ENCODE data around the gene SBF2.
"Not testable (repeated sequence)": the region's sequence is repeated elsewhere in the genome, so short reads cannot be mapped to it uniquely, and the experiment has no call there.

Gene SBF2

GRCh38 chr11:10162222-10162621 is 131.8 kb downstream of the SBF2 start:
- no peak for DNase-seq

- no peak for DNase-seq
Measured at GRCh38 chr11:10160350-10160749, 133.7 kb downstream of the SBF2 start.

GRCh38 chr11:10158461-10158860 is 135.6 kb downstream of the SBF2 start:
- no peak for DNase-seq

GRCh38 chr11:10155793-10156490 is 138.1 kb downstream of the SBF2 start:
- DNase-seq, result no peak

GRCh38 chr11:10150800-10151199 is 143.2 kb downstream of the SBF2 start:
- DNase-seq, result no peak

GRCh38 chr11:10149553-10149952 is 144.5 kb downstream of the SBF2 start:
- no peak for DNase-seq

GRCh38 chr11:10147195-10147594 is 146.8 kb downstream of the SBF2 start:
- no peak for DNase-seq

GRCh38 chr11:10144954-10145353 is 149.1 kb downstream of the SBF2 start:
- DNase-seq, result no peak

- no peak for DNase-seq
Measured at GRCh38 chr11:10139656-10140055, 154.4 kb downstream of the SBF2 start.

- no peak for DNase-seq
Measured at GRCh38 chr11:10139143-10139542, 154.9 kb downstream of the SBF2 start.

- DNase-seq, result no peak
Measured at GRCh38 chr11:10134975-10135481, 159.0 kb downstream of the SBF2 start.

GRCh38 chr11:10134226-10134625 is 159.8 kb downstream of the SBF2 start:
- not testable (repeated sequence) for DNase-seq

GRCh38 chr11:10133251-10133650 is 160.8 kb downstream of the SBF2 start:
- DNase-seq, result not testable (repeated sequence)

- no peak for DNase-seq
Measured at GRCh38 chr11:10130875-10131274, 163.1 kb downstream of the SBF2 start.

GRCh38 chr11:10129184-10129583 is 164.8 kb downstream of the SBF2 start:
- DNase-seq, result not testable (repeated sequence)

- DNase-seq, result no peak
Measured at GRCh38 chr11:10125522-10126133, 168.4 kb downstream of the SBF2 start.

GRCh38 chr11:10122326-10123197 is 171.5 kb downstream of the SBF2 start:
- DNase-seq, result no peak

GRCh38 chr11:10118865-10119264 is 175.2 kb downstream of the SBF2 start:
- no peak for DNase-seq

- DNase-seq, result no peak
Measured at GRCh38 chr11:10117709-10118351, 176.2 kb downstream of the SBF2 start.

- DNase-seq, result no peak
Measured at GRCh38 chr11:10116588-10116987, 177.4 kb downstream of the SBF2 start.

GRCh38 chr11:10114593-10115404 is 179.2 kb downstream of the SBF2 start:
- no peak for DNase-seq

- DNase-seq, result no peak
Measured at GRCh38 chr11:10113852-10114251, 180.2 kb downstream of the SBF2 start.
